HFFc6 (cell line): ENCODE results near the gene EPHA3. TPM values are rescaled to one million over a fixed set of nuclear protein-coding genes. Genes with fewer than 3 reads are reported as not detected.

Source experiments
- DNase-seq: peaks from one replicate; pipeline ENCODE4 v3.0.0-alpha.2; 2018
- H3K27ac Mint-ChIP-seq: 2 replicates; pipeline ENCODE4 v1.8.0; 2020; ENCODE audit warnings: mild to moderate bottlenecking, mixed read lengths
- H3K27me3 Mint-ChIP-seq: 2 replicates; pipeline ENCODE4 v1.8.0; 2021; ENCODE audit warnings: mild to moderate bottlenecking, moderate library complexity, mixed read lengths; ENCODE audit not compliant: insufficient read depth
- H3K36me3 Mint-ChIP-seq: 2 replicates; pipeline ENCODE4 v1.8.0; 2021; ENCODE audit warnings: low read depth, mixed read lengths
- H3K4me1 Mint-ChIP-seq: 2 replicates; pipeline ENCODE4 v1.8.0; 2020; ENCODE audit warnings: low read depth, mixed read lengths
- H3K4me3 Mint-ChIP-seq: 2 replicates; pipeline ENCODE4 v1.8.0; 2020; ENCODE audit warnings: mild to moderate bottlenecking, moderate library complexity, mixed read lengths
- H3K9me3 Mint-ChIP-seq: 2 replicates; pipeline ENCODE4 v1.8.0; 2020; ENCODE audit warnings: mild to moderate bottlenecking, mixed read lengths
- CTCF ChIP-seq: fragments of 200-600 bp; sonication (generic); IDR thresholded peaks from 2 replicates; pipeline ENCODE4 v1.5.0; 2021; ENCODE audit warnings: antibody characterized with exemption, mild to moderate bottlenecking
- total RNA-seq, 6 experiments: library from RNA; stranded (reverse); fragmentation: NEBNext Ultra II Directional; extraction: Animal tissue kit (Norgen Biotek cat#: 25700); gene quantifications; 2 replicates in 1 of 6; 3 replicates in 5 of 6; pipeline ENCODE4 v1.2.3, GENCODE V29; 2021

The EPHA3 gene
- total RNA-seq, 6 experiments from 2014 or later = 0.09 to 0.13 (median 0.11) TPM; not detected in 3

- no peak for TF ChIP-seq CTCF
- Mint-ChIP-seq H3K36me3 (no peaks in the 10 kb centered on the region), H3K4me1 (peaks cover 4% of the 10 kb centered on the region; the same call in 1 of the 2 replicates), H3K9me3 (peaks cover 6% of the 10 kb centered on the region; the same call in 1 of the 2 replicates), H3K4me3 (no peak overlapping the region), H3K27ac (no peak overlapping the region), H3K27me3 (no peaks in the 10 kb centered on the region)
- no peak for DNase-seq
These were observed 119.8 kb downstream of the EPHA3 start for GRCh38 chr3:89227218-89227617.

- Mint-ChIP-seq H3K9me3 (peaks cover 8% of the 10 kb centered on the region; the same call in 1 of the 2 replicates), H3K27me3 (no peaks in the 10 kb centered on the region), H3K4me1 (peaks cover 4% of the 10 kb centered on the region; the same call in 1 of the 2 replicates), H3K36me3 (no peaks in the 10 kb centered on the region), H3K27ac (no peak overlapping the region), H3K4me3 (no peak overlapping the region)
- DNase-seq = no peak
- no peak for TF ChIP-seq CTCF
These were observed 120.2 kb downstream of the EPHA3 start for GRCh38 chr3:89227634-89228033.

GRCh38 chr3:89232155-89232554, 124.7 kb downstream of the EPHA3 start:
- H3K4me1 Mint-ChIP-seq = peaks cover 4% of the 10 kb centered on the region; the same call in 1 of the 2 replicates
- no peak overlapping the region for H3K4me3 Mint-ChIP-seq
- no peaks in the 10 kb centered on the region for H3K27me3 Mint-ChIP-seq
- DNase-seq = no peak
- no peaks in the 10 kb centered on the region for H3K36me3 Mint-ChIP-seq
- no peak for TF ChIP-seq CTCF
- H3K9me3 Mint-ChIP-seq = peaks cover 8% of the 10 kb centered on the region; the same call in 1 of the 2 replicates
- H3K27ac Mint-ChIP-seq = no peak overlapping the region

- Mint-ChIP-seq H3K36me3 (no peaks in the 10 kb centered on the region), H3K4me1 (no peaks in the 10 kb centered on the region), H3K27ac (no peak overlapping the region), H3K9me3 (peaks cover 8% of the 10 kb centered on the region; the same call in 1 of the 2 replicates), H3K27me3 (no peaks in the 10 kb centered on the region), H3K4me3 (no peak overlapping the region)
- TF ChIP-seq CTCF = no peak
- DNase-seq = no peak
These were observed 127.2 kb downstream of the EPHA3 start for GRCh38 chr3:89234620-89235019.

- Mint-ChIP-seq H3K27ac (no peak overlapping the region), H3K4me1 (no peaks in the 10 kb centered on the region), H3K4me3 (no peak overlapping the region), H3K27me3 (no peaks in the 10 kb centered on the region), H3K36me3 (no peaks in the 10 kb centered on the region), H3K9me3 (no peaks in the 10 kb centered on the region; the same call in 1 of the 2 replicates)
- no peak for TF ChIP-seq CTCF
- DNase-seq = no peak
These were observed 131.4 kb downstream of the EPHA3 start for GRCh38 chr3:89238846-89239245.

- H3K9me3 Mint-ChIP-seq = no peaks in the 10 kb centered on the region; the same call in 1 of the 2 replicates
- no peaks in the 10 kb centered on the region for H3K36me3 Mint-ChIP-seq
- no peak for DNase-seq
- TF ChIP-seq CTCF = no peak
- no peak overlapping the region for H3K4me3 Mint-ChIP-seq
- H3K4me1 Mint-ChIP-seq = no peaks in the 10 kb centered on the region
- H3K27me3 Mint-ChIP-seq = no peaks in the 10 kb centered on the region
- no peak overlapping the region for H3K27ac Mint-ChIP-seq
These were observed 132.4 kb downstream of the EPHA3 start for GRCh38 chr3:89239774-89240173.
